ENCODE data around the gene SLC7A14. TPM values are rescaled to one million over a fixed set of nuclear protein-coding genes. Genes with fewer than 3 reads are reported as not detected.

Gene SLC7A14
- total RNA-seq, 1 experiment from 2014 or later = 0.10 TPM

GRCh38 chr3:170484869-170485268 lies 101.0 kb downstream of the SLC7A14 start:
- in situ Hi-C loops (cut with HindIII; ENCODE audit: low sequenced_read_pairs) = no loop called here
- no peak for DNase-seq (ENCODE audit: low spot score)

DNA sequence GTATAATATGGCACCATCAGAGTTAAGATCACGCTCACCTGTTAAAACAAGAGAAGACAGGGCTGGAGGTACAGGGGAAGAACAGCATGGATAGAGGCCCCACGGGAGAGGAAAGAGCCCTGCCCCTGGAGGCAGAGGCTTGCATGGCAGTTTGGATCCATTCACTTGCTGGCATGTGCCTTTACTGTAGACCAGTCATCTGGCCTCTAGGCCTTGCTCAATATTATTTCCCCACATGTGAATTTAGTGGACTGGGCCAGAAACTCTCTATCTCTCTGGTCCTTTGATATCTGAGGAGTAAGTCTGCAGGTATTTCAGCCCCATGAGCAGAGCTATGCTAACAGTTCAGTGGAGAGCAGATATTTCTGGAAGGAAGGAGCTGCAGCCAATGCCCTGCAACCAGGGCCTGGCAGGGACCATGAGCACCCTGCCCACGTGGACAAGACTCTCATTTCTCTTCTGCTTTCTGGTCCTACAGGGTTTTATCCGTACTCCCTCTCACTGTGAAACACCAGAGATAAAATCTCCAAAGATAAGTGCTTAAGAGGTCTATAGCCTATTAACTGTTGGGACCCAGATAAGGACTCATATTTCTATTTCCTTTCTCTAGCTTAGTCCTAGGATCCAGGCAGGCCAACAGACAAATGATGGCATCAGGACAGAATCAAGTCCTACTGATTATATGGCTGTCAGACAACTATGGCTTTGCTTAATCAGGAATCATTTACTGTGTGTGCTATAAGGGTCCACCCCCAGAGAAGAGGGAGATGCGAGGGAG lies 102.2 kb downstream of the SLC7A14 start:
- in situ Hi-C loops (cut with HindIII; ENCODE audit: low sequenced_read_pairs) = no loop called here

DNA sequence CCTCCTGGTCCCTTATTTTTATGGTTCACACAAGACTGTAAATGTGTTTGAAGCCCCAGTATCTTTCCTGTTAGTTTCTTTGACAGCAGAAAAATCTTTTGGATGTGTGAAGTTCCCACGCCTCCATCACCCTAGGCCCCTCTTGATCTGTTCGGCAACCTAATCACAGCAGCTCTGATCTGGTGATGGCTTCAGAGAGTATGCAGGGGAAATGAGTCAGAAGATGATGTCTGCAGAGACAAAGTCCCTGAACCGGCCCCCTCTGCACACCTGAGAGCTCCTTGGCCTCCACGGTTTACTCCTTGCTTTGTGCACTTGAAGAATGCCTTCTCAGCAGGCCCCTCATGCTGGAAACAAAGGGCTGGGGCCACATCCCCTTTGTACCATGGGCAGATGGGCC lies 103.7 kb downstream of the SLC7A14 start:
- no peak for DNase-seq (ENCODE audit: low spot score)
- in situ Hi-C loops (cut with HindIII; ENCODE audit: low sequenced_read_pairs) = no loop called here

More for the DNA sequence above, 102.2 kb downstream of the SLC7A14 start:
- no peak for DNase-seq (ENCODE audit: low spot score)

- in situ Hi-C loops (cut with HindIII; ENCODE audit: low sequenced_read_pairs) = no loop called here
- no peak for DNase-seq (ENCODE audit: low spot score)
Measured at GRCh38 chr3:170480111-170480510, 105.8 kb downstream of the SLC7A14 start.

DNA sequence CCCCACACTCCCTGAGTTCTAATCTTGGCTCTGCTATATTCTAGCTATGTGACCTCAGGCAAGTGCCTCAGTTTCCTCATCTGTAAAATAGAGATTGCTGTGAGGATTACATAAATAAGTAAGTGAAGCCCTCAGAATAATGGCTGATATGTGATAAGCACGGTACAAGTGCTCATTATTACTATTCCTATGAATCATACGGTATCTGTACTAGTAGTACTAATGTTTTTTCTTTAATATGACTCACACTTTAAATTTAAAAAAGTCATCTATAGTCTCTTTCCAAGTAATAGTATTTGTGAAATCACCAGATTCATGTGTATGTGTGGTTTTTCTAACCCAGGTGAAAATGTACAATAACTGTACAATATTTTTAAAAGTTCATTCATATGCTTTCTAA lies 108.5 kb downstream of the SLC7A14 start:
- in situ Hi-C loops (cut with HindIII; ENCODE audit: low sequenced_read_pairs) = no loop called here
- DNase-seq (ENCODE audit: low spot score) = no peak

DNA sequence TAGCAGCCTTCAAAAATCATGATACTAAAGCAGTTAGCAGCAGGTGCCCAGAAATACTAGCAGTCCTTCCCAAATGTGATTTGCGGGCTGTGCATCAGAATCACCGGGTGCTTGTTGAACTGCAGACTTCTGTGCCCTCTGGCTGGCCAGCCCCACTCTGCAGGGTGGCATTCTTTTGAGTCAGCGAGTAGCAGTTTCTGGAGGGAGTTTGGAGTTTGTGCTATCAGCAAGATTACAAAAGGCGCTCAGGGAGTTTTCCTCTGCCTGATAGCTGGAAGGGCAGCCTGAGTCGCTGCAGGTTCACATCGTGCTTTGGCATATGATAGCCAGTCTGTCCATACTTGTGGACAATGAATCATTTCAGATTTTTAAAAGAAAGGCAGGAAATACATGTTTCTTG lies 109.6 kb downstream of the SLC7A14 start:
- in situ Hi-C loops (cut with HindIII; ENCODE audit: low sequenced_read_pairs) = no loop called here
- DNase-seq (ENCODE audit: low spot score) = peak; percentile 47

DNA sequence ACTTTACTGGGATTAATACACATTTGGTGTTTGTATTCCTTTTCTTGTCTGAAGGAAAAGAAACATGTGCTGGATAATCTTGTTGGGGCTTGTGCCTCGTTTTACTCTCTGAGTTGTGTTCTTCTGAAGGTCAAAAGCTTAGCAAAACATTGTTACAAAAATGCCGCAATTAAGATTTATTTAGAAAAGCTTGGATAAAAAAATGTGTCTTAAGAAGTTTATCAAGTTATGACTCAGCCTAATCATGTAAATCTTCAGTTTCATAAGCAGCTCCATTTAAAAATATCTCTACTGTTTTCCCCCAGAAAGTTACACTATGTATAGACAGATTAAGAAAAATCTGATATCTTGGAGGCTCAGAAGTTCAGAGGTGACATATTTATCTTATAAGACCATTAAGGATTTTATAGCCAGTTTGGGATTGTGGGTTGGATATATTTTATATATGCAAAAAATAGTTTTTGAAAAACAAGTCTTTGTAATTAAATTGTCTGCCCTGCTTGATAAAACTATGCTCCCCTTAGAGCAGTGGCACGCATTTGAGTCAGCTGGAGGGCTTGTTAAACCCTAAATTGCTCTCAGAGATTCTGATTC lies 110.7 kb downstream of the SLC7A14 start:
- in situ Hi-C loops (cut with HindIII; ENCODE audit: low sequenced_read_pairs) = no loop called here
- DNase-seq (ENCODE audit: low spot score) = no peak

GRCh38 chr3:170473358-170473757 lies 112.5 kb downstream of the SLC7A14 start:
- in situ Hi-C loops (cut with HindIII; ENCODE audit: low sequenced_read_pairs) = no loop called here
- DNase-seq (ENCODE audit: low spot score) = no peak

GRCh38 chr3:170471149-170471548 lies 114.7 kb downstream of the SLC7A14 start:
- DNase-seq (ENCODE audit: low spot score) = peak; percentile 64
- in situ Hi-C loops (cut with HindIII; ENCODE audit: low sequenced_read_pairs) = no loop called here

- in situ Hi-C loops (cut with HindIII; ENCODE audit: low sequenced_read_pairs) = no loop called here
- DNase-seq (ENCODE audit: low spot score) = peak; percentile 86
Measured at GRCh38 chr3:170470063-170471016, 115.5 kb downstream of the SLC7A14 start.

DNA sequence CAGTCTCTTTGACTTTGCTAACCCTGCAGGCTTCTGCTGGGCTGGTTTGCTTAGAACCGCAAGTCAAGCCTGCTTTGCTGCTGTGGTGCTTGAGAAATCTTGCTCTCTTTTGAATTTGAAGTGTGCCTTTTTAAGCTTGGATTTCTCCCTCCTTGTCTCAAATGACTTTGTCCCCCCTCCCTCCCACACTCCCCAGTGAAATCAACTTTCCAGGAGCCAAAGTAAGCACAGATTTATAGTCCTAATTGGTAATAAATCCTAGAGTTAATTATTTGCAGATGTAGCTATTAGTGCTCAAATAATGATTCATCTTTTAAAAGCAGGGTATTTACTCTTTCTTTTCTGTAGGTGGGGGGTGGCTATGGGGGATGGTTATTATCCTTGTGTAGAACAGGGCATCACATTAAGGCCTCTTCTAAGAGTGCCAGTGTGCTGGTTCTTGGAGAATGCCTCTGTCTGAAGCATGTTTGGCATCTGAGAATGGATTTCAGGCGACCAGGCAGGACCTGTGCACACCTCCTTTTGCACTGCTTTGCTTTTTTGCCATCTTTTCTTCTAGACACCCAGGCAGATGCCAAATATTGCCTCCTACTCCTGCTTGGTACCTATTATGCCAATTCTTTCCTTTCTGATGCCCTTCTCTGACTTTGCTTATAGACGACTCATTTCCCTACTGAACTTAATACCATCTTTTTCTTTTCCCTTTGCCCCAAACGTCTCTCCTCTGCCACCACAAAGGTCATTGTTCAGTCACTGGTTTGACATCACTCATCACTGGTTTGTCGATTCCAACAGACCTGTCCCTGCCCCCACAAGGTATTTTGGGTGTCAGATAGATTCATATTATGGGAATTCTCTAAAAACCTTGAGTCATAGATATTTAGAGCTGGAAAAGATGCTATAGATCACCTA lies 116.5 kb downstream of the SLC7A14 start:
- in situ Hi-C loops (cut with HindIII; ENCODE audit: low sequenced_read_pairs) = no loop called here

DNA sequence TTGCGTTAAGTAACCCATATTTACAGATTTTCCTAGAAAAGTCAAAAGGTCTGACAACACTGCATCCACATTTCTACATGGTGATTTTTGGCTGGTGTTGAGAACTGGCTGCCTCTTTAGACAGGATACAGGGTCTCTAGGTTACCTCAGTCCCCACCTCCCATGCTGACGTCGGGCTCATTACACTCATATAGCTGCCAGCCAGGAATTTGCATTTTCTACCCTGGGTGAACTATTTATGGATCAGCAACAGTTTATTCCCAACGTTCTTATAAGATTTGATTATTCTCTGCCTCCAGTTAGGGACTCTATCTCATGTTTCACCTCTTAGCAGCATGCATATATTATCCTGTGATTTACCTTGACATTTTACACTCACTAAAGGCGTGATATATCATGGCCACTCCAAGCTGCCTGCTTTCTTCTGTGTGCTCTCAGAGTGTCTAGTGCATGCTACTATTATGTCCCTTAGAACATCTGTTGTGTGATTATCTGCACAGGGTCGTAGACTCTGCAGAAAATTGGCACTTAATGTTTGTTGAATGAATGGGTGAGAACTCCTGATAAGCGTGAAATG lies 118.2 kb downstream of the SLC7A14 start:
- in situ Hi-C loops (cut with HindIII; ENCODE audit: low sequenced_read_pairs) = no loop called here
- DNase-seq (ENCODE audit: low spot score) = no peak

More for the DNA sequence above, 116.5 kb downstream of the SLC7A14 start:
- peak; percentile 52 for DNase-seq (ENCODE audit: low spot score)

GRCh38 chr3:170467007-170467406 lies 118.9 kb downstream of the SLC7A14 start:
- no peak for DNase-seq (ENCODE audit: low spot score)
- in situ Hi-C loops (cut with HindIII; ENCODE audit: low sequenced_read_pairs) = no loop called here

- DNase-seq (ENCODE audit: low spot score) = no peak
- in situ Hi-C loops (cut with HindIII; ENCODE audit: low sequenced_read_pairs) = no loop called here
Measured at GRCh38 chr3:170465955-170466354, 119.9 kb downstream of the SLC7A14 start.

- in situ Hi-C loops (cut with HindIII; ENCODE audit: low sequenced_read_pairs) = no loop called here
- no peak for DNase-seq (ENCODE audit: low spot score)
Measured at GRCh38 chr3:170463011-170463410, 122.9 kb downstream of the SLC7A14 start.

GRCh38 chr3:170458285-170458684 lies 127.6 kb downstream of the SLC7A14 start:
- in situ Hi-C loops (cut with HindIII; ENCODE audit: low sequenced_read_pairs) = no loop called here
- no peak for DNase-seq (ENCODE audit: low spot score)

GRCh38 chr3:170454509-170454908 lies 131.4 kb downstream of the SLC7A14 start:
- in situ Hi-C loops (cut with HindIII; ENCODE audit: low sequenced_read_pairs) = no loop called here
- no peak for DNase-seq (ENCODE audit: low spot score)

DNA sequence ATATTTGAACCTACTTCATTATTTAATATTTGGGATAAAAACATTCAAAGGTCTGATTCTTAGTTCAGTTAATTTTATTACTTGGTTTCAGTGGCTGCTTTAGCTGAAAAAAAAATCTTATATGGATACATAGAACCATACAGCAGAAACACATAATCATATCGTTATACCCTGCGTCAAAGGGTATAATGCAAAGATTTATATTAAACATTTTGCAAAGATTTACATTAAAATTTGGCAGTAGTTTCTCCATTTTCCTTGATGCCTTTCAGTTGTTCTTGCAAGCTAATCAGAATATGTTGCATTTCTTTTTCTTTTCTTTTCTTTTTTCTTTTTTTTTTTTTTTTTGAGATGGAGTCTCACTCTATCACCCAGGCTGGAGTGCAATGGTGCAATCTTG lies 135.8 kb downstream of the SLC7A14 start:
- in situ Hi-C loops (cut with HindIII; ENCODE audit: low sequenced_read_pairs) = no loop called here
- no peak for DNase-seq (ENCODE audit: low spot score)

Data from G401 (cell line).